ENCODE data around the gene GTPBP10.

Gene GTPBP10

GRCh38 chr7:90383422-90383821 lies 36.9 kb downstream of the GTPBP10 start:
- DNase-seq (ENCODE audit: low spot score) = no peak

GRCh38 chr7:90383861-90384260 lies 37.3 kb downstream of the GTPBP10 start:
- DNase-seq (ENCODE audit: low spot score) = peak; percentile 34

- DNase-seq (ENCODE audit: low spot score) = peak; percentile 8
These were observed 37.9 kb downstream of the GTPBP10 start for GRCh38 chr7:90384433-90384832.

GRCh38 chr7:90387470-90388240 lies 41.1 kb downstream of the GTPBP10 start:
- no peak for DNase-seq (ENCODE audit: low spot score)

- no peak for DNase-seq (ENCODE audit: low spot score)
These were observed 44.4 kb downstream of the GTPBP10 start for GRCh38 chr7:90390926-90391325.

GRCh38 chr7:90391488-90391887 lies 45.0 kb downstream of the GTPBP10 start:
- DNase-seq (ENCODE audit: low spot score) = no peak

GRCh38 chr7:90396420-90396819 lies 49.9 kb downstream of the GTPBP10 start:
- DNase-seq (ENCODE audit: low spot score) = no peak

- DNase-seq (ENCODE audit: low spot score) = no peak
These were observed 55.5 kb downstream of the GTPBP10 start for GRCh38 chr7:90401989-90402388.

GRCh38 chr7:90402785-90403173 lies 56.3 kb downstream of the GTPBP10 start:
- no peak for DNase-seq (ENCODE audit: low spot score)

- DNase-seq (ENCODE audit: low spot score) = peak; percentile 94
These were observed 56.9 kb downstream of the GTPBP10 start, which contains the start of gene CLDN12 for GRCh38 chr7:90403174-90404113. Gene CLDN12 (plus strand): TSS chr7:90403461. CDS start chr7:90412677, 9,216 bp downstream.

GRCh38 chr7:90404777-90405176 lies 58.3 kb downstream of the GTPBP10 start:
- DNase-seq (ENCODE audit: low spot score) = no peak

GRCh38 chr7:90407484-90407821 lies 60.9 kb downstream of the GTPBP10 start:
- DNase-seq (ENCODE audit: low spot score) = no peak

- DNase-seq (ENCODE audit: low spot score) = no peak
These were observed 61.6 kb downstream of the GTPBP10 start for GRCh38 chr7:90408142-90408541.

- no peak for DNase-seq (ENCODE audit: low spot score)
These were observed 63.2 kb downstream of the GTPBP10 start for GRCh38 chr7:90409667-90410066.

GRCh38 chr7:90411510-90411909 lies 65.0 kb downstream of the GTPBP10 start:
- DNase-seq (ENCODE audit: low spot score) = no peak

GRCh38 chr7:90412458-90413184 lies 66.1 kb downstream of the GTPBP10 start:
- DNase-seq (ENCODE audit: low spot score) = no peak

- no peak for DNase-seq (ENCODE audit: low spot score)
These were observed 66.6 kb downstream of the GTPBP10 start for GRCh38 chr7:90413185-90413528.

GRCh38 chr7:90421651-90422050 lies 75.1 kb downstream of the GTPBP10 start:
- DNase-seq (ENCODE audit: low spot score) = no peak

GRCh38 chr7:90424720-90425119 lies 78.2 kb downstream of the GTPBP10 start:
- no peak for DNase-seq (ENCODE audit: low spot score)

- DNase-seq (ENCODE audit: low spot score) = no peak
These were observed 78.9 kb downstream of the GTPBP10 start for GRCh38 chr7:90425376-90425775.

GRCh38 chr7:90430614-90431460 lies 84.3 kb downstream of the GTPBP10 start:
- no peak for DNase-seq (ENCODE audit: low spot score)

GRCh38 chr7:90432752-90433151 lies 86.2 kb downstream of the GTPBP10 start:
- DNase-seq (ENCODE audit: low spot score) = no peak
